Astrocyte (in vitro differentiated cells and primary cell): ENCODE results near the gene TTLL9. TPM values are rescaled to one million over a fixed set of nuclear protein-coding genes. Genes with fewer than 3 reads are reported as not detected.

ENCODE experiments used
- DNase-seq: peaks from one replicate; pipeline ENCODE4 v3.0.0-alpha.2; 2010; ENCODE audit warnings: low read depth
- FAIRE-seq: peaks from 2 replicates; lab custom pipeline; 2011; peaks lifted over from hg19 to GRCh38; lab: Jason Lieb, UNC
- H2AFZ ChIP-seq: 2 replicates; pipeline ENCODE4 v1.6.0; 2012; ENCODE audit warnings: low read depth, low read length, inconsistent platforms
- H3K27ac ChIP-seq: 2 replicates; pipeline ENCODE4 v1.5.1; 2011; ENCODE audit warnings: low read depth, low read length, inconsistent platforms
- H3K27me3 ChIP-seq: 2 replicates; pipeline ENCODE4 v1.6.0; 2011; ENCODE audit warnings: low read length, inconsistent platforms; ENCODE audit not compliant: insufficient read depth
- H3K36me3 ChIP-seq: 2 replicates; pipeline ENCODE4 v1.5.1; 2011; ENCODE audit warnings: low read length, inconsistent platforms; ENCODE audit not compliant: insufficient read depth
- H3K4me1 ChIP-seq: 2 replicates; pipeline ENCODE4 v1.5.1; 2011; ENCODE audit warnings: low read length, inconsistent platforms; ENCODE audit not compliant: insufficient read depth
- H3K4me2 ChIP-seq: 2 replicates; pipeline ENCODE4 v1.6.0; 2012; ENCODE audit warnings: low read length, inconsistent platforms
- H3K4me3 ChIP-seq: 2 replicates; pipeline ENCODE4 v1.5.1; 2011; ENCODE audit warnings: low read depth, mild to moderate bottlenecking, low read length, inconsistent platforms; ENCODE audit not compliant: insufficient read depth
- H3K79me2 ChIP-seq: 2 replicates; pipeline ENCODE4 v1.6.0; 2012; ENCODE audit warnings: mild to moderate bottlenecking, low read length, inconsistent platforms; ENCODE audit not compliant: insufficient read depth
- H3K9ac ChIP-seq: 2 replicates; pipeline ENCODE4 v1.6.0; 2012; ENCODE audit warnings: mild to moderate bottlenecking, low read length, inconsistent platforms
- H3K9me3 ChIP-seq: 2 replicates; pipeline ENCODE4 v1.5.1; 2012; ENCODE audit warnings: low read depth, mild to moderate bottlenecking, low read length, inconsistent platforms; ENCODE audit not compliant: insufficient read depth
- H4K20me1 ChIP-seq: 2 replicates; pipeline ENCODE4 v1.6.0; 2012; ENCODE audit warnings: low read length, inconsistent platforms; ENCODE audit not compliant: insufficient read depth
- H3K27ac Mint-ChIP-seq: one replicate; pipeline ENCODE4 v1.8.0; 2021; ENCODE audit warnings: mild to moderate bottlenecking, mixed read lengths; ENCODE audit not compliant: unreplicated experiment
- H3K27me3 Mint-ChIP-seq: one replicate; pipeline ENCODE4 v1.8.0; 2021; ENCODE audit warnings: low read depth, mixed read lengths; ENCODE audit not compliant: unreplicated experiment
- H3K36me3 Mint-ChIP-seq: one replicate; pipeline ENCODE4 v1.8.0; 2021; ENCODE audit warnings: low read depth, mixed read lengths; ENCODE audit not compliant: unreplicated experiment
- H3K4me1 Mint-ChIP-seq: one replicate; pipeline ENCODE4 v1.8.0; 2021; ENCODE audit warnings: low read depth, mixed read lengths; ENCODE audit not compliant: unreplicated experiment
- H3K4me3 Mint-ChIP-seq: one replicate; pipeline ENCODE4 v1.8.0; 2021; ENCODE audit warnings: mild to moderate bottlenecking, moderate library complexity, mixed read lengths; ENCODE audit not compliant: unreplicated experiment
- H3K9me3 Mint-ChIP-seq: one replicate; pipeline ENCODE4 v1.8.0; 2021; ENCODE audit warnings: mild to moderate bottlenecking, mixed read lengths; ENCODE audit not compliant: unreplicated experiment
- CTCF ChIP-seq: IDR thresholded peaks from 2 replicates; pipeline ENCODE4 v1.5.1; 2011; ENCODE audit warnings: low read depth, mild to moderate bottlenecking, inconsistent platforms, low read length, moderate library complexity; ENCODE audit not compliant: insufficient read depth
- EZH2 ChIP-seq: IDR thresholded peaks from 2 replicates; pipeline ENCODE4 v1.6.1; 2012; ENCODE audit warnings: mild to moderate bottlenecking, low read length, inconsistent platforms; ENCODE audit not compliant: insufficient read depth
- total RNA-seq: library from RNA; stranded (reverse); gene quantifications from 2 replicates; pipeline ENCODE4 v1.2.1, GENCODE V29; 2021

TTLL9 gene
- total RNA-seq, 1 donor from 2014 or later = 0.41 TPM

- H3K4me1 Mint-ChIP-seq = peaks cover 1% of the 10 kb centered on the region
- Histone ChIP-seq H3K4me2 (no peak overlapping the region), H3K36me3 (no peaks in the 10 kb centered on the region), H3K9ac (no peak overlapping the region), H3K79me2 (no peaks in the 10 kb centered on the region), H3K27me3 (peaks cover 13% of the 10 kb centered on the region), H4K20me1 (no peaks in the 10 kb centered on the region), H2AFZ (no peak overlapping the region), H3K27ac (no peak overlapping the region), H3K4me3 (no peak overlapping the region), H3K9me3 (no peaks in the 10 kb centered on the region), H3K4me1 (peaks cover 7% of the 10 kb centered on the region)
- no peak for FAIRE-seq
- H3K36me3 Mint-ChIP-seq = peaks cover 3% of the 10 kb centered on the region
- no peak for TF ChIP-seq CTCF
- no peak for TF ChIP-seq EZH2
- peaks cover 3% of the 10 kb centered on the region for H3K9me3 Mint-ChIP-seq
- H3K27me3 Mint-ChIP-seq = peaks cover 46% of the 10 kb centered on the region
- no peak for DNase-seq
- no peak overlapping the region for H3K27ac Mint-ChIP-seq
- no peak overlapping the region for H3K4me3 Mint-ChIP-seq
Measured at GRCh38 chr20:31864521-31865400, 5.7 kb upstream of the TTLL9 start.

GRCh38 chr20:31866221-31866620 lies 4.2 kb upstream of the TTLL9 start:
- Histone ChIP-seq H3K36me3 (no peaks in the 10 kb centered on the region), H3K27me3 (peaks cover 15% of the 10 kb centered on the region), H3K4me1 (peaks cover 9% of the 10 kb centered on the region), H3K27ac (no peak overlapping the region), H3K4me3 (no peak overlapping the region), H3K9ac (no peak overlapping the region), H4K20me1 (no peaks in the 10 kb centered on the region), H2AFZ (no peak overlapping the region), H3K9me3 (no peaks in the 10 kb centered on the region), H3K79me2 (no peaks in the 10 kb centered on the region), H3K4me2 (no peak overlapping the region)
- DNase-seq = no peak
- Mint-ChIP-seq H3K27ac (no peak overlapping the region), H3K36me3 (peaks cover 4% of the 10 kb centered on the region), H3K4me1 (peaks cover 4% of the 10 kb centered on the region), H3K9me3 (peaks cover 4% of the 10 kb centered on the region), H3K4me3 (no peak overlapping the region), H3K27me3 (peaks cover 40% of the 10 kb centered on the region)
- no peak for TF ChIP-seq EZH2
- no peak for TF ChIP-seq CTCF
- no peak for FAIRE-seq
